ENCODE measurements around the gene HDAC9. TPM values are rescaled to one million over a fixed set of nuclear protein-coding genes. Genes with fewer than 3 reads are reported as not detected.

HDAC9 gene
- total and polyA plus RNA-seq, 2 experiments from 2014 or later: 3.7 to 9.4 TPM

DNA sequence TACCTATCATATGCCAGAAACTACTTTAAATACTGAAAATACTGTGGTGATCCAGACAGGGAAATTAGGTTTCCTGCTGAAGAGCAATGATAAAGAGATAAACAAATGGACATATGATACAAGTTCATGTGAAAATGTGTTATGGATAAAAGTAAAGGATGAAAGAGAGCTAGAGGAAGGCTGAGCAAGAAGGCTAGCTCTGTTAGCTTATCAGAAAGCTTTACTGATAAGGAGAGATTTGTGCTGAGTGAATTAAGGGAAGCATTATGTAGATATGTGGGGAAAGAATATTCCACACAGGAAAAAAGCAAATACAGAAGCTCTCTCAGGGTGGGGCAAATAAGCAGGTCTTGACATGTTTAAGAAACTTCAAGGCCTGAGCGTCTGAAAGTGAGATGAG is 308.4 kb downstream of the HDAC9 start:
- peaks cover 11% of the 10 kb centered on the region for H3K4me1 ChIP-seq (ENCODE audit: insufficient read depth)
- H4K20me1 ChIP-seq (ENCODE audit: insufficient read depth, poor library complexity, severe bottlenecking): no peaks in the 10 kb centered on the region
- H3K9me3 ChIP-seq (ENCODE audit: low read depth): no peaks in the 10 kb centered on the region
- TF ChIP-seq EZH2phosphoT487 (IDR thresholded peaks at IDR 0.05; ENCODE audit: low read depth, severe bottlenecking, unreplicated experiment): no peak
- TF ChIP-seq, protein P1, sequence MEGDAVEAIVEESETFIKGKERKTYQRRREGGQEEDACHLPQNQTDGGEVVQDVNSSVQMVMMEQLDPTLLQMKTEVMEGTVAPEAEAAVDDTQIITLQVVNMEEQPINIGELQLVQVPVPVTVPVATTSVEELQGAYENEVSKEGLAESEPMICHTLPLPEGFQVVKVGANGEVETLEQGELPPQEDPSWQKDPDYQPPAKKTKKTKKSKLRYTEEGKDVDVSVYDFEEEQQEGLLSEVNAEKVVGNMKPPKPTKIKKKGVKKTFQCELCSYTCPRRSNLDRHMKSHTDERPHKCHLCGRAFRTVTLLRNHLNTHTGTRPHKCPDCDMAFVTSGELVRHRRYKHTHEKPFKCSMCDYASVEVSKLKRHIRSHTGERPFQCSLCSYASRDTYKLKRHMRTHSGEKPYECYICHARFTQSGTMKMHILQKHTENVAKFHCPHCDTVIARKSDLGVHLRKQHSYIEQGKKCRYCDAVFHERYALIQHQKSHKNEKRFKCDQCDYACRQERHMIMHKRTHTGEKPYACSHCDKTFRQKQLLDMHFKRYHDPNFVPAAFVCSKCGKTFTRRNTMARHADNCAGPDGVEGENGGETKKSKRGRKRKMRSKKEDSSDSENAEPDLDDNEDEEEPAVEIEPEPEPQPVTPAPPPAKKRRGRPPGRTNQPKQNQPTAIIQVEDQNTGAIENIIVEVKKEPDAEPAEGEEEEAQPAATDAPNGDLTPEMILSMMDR (IDR thresholded peaks at IDR 0.05; ENCODE audit: poor library complexity): no peak
- WGBS (ENCODE audit: low lambda C conversion rate, missing lambda C conversion rate): 40% methylated on average over 1 of the region's 1 CpG
- no peaks in the 10 kb centered on the region for H3K9me2 ChIP-seq (replicated peaks; ENCODE audit: insufficient read depth)
- H2AFZ ChIP-seq: no peak overlapping the region
- no peaks in the 10 kb centered on the region for H3K27me3 ChIP-seq
- H3K4me2 ChIP-seq: peak overlapping the region; percentile 11
- no peak overlapping the region for H3K27ac ChIP-seq
- H3K79me2 ChIP-seq: no peaks in the 10 kb centered on the region
- no peak for DNase-seq (ENCODE audit: low spot score)
- H3K36me3 ChIP-seq (replicated peaks; ENCODE audit: insufficient read depth, low read depth): no peaks in the 10 kb centered on the region
- no peak overlapping the region for H3K4me3 ChIP-seq

DNA sequence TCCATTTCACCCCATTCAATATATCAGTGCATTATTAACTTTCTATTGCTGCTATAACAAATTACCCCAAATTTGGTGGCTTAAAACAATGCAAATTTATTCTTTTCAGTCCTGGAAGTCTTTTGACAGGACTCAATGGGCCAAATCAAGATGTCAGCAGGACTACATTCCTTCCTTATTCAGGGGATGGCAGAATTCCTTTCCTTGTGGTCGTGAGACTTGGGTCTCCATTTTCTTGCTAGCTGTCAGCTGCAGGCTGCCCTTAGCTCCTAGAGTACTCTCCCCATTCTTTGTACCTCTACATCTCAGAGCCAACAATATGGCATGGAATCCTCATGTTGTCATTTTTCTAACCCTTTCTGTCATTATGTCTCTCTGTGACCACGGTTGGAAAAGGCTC is 310.6 kb downstream of the HDAC9 start:
- Histone ChIP-seq H2AFZ (no peak overlapping the region), H3K4me2 (no peak overlapping the region), H3K4me3 (no peak overlapping the region), H3K9me3 (ENCODE audit: low read depth) (no peaks in the 10 kb centered on the region), H3K9me2 (replicated peaks; ENCODE audit: insufficient read depth) (no peaks in the 10 kb centered on the region), H3K4me1 (ENCODE audit: insufficient read depth) (peaks cover 11% of the 10 kb centered on the region), H3K79me2 (no peaks in the 10 kb centered on the region), H3K36me3 (replicated peaks; ENCODE audit: insufficient read depth, low read depth) (no peaks in the 10 kb centered on the region), H4K20me1 (ENCODE audit: insufficient read depth, poor library complexity, severe bottlenecking) (no peaks in the 10 kb centered on the region), H3K27ac (no peak overlapping the region), H3K27me3 (no peaks in the 10 kb centered on the region)
- 86% methylated on average over 2 of the region's 2 CpGs for WGBS (ENCODE audit: low lambda C conversion rate, missing lambda C conversion rate)
- TF ChIP-seq EZH2phosphoT487 (IDR thresholded peaks at IDR 0.05; ENCODE audit: low read depth, severe bottlenecking, unreplicated experiment) (no peak), EZH2 (IDR thresholded peaks at IDR 0.05; ENCODE audit: borderline replicate concordance) (no peak)
- no peak for DNase-seq (ENCODE audit: low spot score)

DNA sequence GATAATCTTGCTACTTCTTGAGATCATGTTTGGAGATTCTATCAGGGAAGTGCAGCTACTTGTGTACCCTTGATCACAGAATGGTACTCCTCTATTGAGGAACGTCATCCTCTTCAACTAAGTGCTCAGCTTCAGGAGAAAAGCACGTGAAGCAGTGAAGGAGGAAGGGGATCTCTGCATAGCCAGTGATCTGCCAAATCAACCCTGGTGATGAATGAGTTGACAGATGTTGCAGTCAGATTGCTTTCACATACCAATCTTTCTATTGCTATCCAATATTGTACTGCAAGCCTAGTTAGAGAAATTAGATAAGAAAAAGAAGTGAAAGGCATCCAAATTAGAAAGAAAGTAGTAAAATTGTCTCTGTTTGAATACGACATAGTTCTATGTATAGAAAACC is 312.5 kb downstream of the HDAC9 start:
- WGBS (ENCODE audit: low lambda C conversion rate, missing lambda C conversion rate): 80% methylated on average over 3 of the region's 3 CpGs
- H3K27me3 ChIP-seq: no peaks in the 10 kb centered on the region

DNA sequence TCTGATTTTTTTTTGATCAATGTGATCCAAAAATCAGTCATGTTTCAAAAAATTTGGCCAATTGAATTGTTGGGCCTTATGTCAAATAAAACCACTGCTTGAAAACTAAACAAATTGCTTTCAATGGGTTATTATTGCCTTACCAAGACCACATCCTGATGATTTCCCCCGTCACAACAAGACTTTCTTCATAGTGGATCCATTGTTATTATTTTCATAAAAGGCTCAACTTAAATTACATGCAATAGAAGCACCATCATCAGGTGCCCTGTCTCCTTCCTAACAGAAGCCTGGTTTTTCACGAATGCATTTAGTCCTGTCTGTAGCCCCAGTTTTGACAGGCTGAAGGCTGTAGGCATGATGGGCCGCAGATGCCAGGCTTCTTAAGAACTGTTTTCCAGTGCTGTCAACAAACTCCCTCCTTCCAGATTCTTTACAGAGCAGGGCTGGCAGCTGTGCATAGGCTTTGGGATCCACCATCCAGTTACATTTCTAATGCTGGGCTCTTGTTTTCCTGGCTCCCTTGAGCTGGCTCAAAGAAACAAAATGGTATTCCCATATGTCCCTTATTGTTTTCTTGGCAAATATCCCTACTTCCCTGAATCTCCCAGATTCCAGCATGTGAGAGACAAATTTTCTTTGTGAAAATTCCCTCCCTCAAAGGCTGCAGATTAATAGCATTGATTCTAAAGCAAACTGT is 319.9 kb downstream of the HDAC9 start:
- H3K4me2 ChIP-seq: no peak overlapping the region
- no peaks in the 10 kb centered on the region for H3K27me3 ChIP-seq
- H3K4me3 ChIP-seq: no peak overlapping the region
- WGBS (ENCODE audit: low lambda C conversion rate, missing lambda C conversion rate): 69% methylated on average over 3 of the region's 3 CpGs
- no peak overlapping the region for H3K27ac ChIP-seq
- no peaks in the 10 kb centered on the region for H3K79me2 ChIP-seq
- no peak overlapping the region for H2AFZ ChIP-seq
- DNase-seq (ENCODE audit: low spot score): no peak
- H3K36me3 ChIP-seq (replicated peaks; ENCODE audit: insufficient read depth, low read depth): no peaks in the 10 kb centered on the region
- H3K9me3 ChIP-seq (ENCODE audit: low read depth): no peaks in the 10 kb centered on the region
- H3K4me1 ChIP-seq (ENCODE audit: insufficient read depth): no peaks in the 10 kb centered on the region
- TF ChIP-seq EZH2phosphoT487 (IDR thresholded peaks at IDR 0.05; ENCODE audit: low read depth, severe bottlenecking, unreplicated experiment): no peak
- TF ChIP-seq, protein P1 (IDR thresholded peaks at IDR 0.05; ENCODE audit: poor library complexity): no peak
- no peaks in the 10 kb centered on the region for H3K9me2 ChIP-seq (replicated peaks; ENCODE audit: insufficient read depth)
- no peaks in the 10 kb centered on the region for H4K20me1 ChIP-seq (ENCODE audit: insufficient read depth, poor library complexity, severe bottlenecking)

More for the DNA sequence above, 312.5 kb downstream of the HDAC9 start:
- no peaks in the 10 kb centered on the region for H4K20me1 ChIP-seq (ENCODE audit: insufficient read depth, poor library complexity, severe bottlenecking)
- H3K79me2 ChIP-seq: no peaks in the 10 kb centered on the region
- no peak for DNase-seq (ENCODE audit: low spot score)
- H3K9me3 ChIP-seq (ENCODE audit: low read depth): no peaks in the 10 kb centered on the region
- no peak overlapping the region for H3K4me2 ChIP-seq
- H3K4me3 ChIP-seq: no peak overlapping the region
- peaks cover 11% of the 10 kb centered on the region for H3K4me1 ChIP-seq (ENCODE audit: insufficient read depth)
- no peaks in the 10 kb centered on the region for H3K36me3 ChIP-seq (replicated peaks; ENCODE audit: insufficient read depth, low read depth)
- TF ChIP-seq EZH2 (IDR thresholded peaks at IDR 0.05; ENCODE audit: borderline replicate concordance): no peak
- H2AFZ ChIP-seq: no peak overlapping the region
- no peak overlapping the region for H3K27ac ChIP-seq
- H3K9me2 ChIP-seq (replicated peaks; ENCODE audit: insufficient read depth): no peaks in the 10 kb centered on the region

Data from hepatocyte (in vitro differentiated cells).